ENCODE data around the gene DSTN. TPM values are rescaled to one million over a fixed set of nuclear protein-coding genes. Genes with fewer than 3 reads are reported as not detected.

Gene DSTN
- total RNA-seq, 4 donors from 2014 or later = 166 to 322 (median 242) TPM

- Histone ChIP-seq H3K36me3 (no peaks in the 10 kb centered on the region), H3K4me3 (no peak overlapping the region), H3K9me3 (no peaks in the 10 kb centered on the region), H3K27me3 (no peaks in the 10 kb centered on the region), H3K27ac (no peak overlapping the region), H3K4me1 (no peaks in the 10 kb centered on the region)
- TF ChIP-seq POLR2A (IDR thresholded peaks at IDR 0.05) (no peak), EP300 (IDR thresholded peaks at IDR 0.05) (no peak)
- TF ChIP-seq, protein P1, sequence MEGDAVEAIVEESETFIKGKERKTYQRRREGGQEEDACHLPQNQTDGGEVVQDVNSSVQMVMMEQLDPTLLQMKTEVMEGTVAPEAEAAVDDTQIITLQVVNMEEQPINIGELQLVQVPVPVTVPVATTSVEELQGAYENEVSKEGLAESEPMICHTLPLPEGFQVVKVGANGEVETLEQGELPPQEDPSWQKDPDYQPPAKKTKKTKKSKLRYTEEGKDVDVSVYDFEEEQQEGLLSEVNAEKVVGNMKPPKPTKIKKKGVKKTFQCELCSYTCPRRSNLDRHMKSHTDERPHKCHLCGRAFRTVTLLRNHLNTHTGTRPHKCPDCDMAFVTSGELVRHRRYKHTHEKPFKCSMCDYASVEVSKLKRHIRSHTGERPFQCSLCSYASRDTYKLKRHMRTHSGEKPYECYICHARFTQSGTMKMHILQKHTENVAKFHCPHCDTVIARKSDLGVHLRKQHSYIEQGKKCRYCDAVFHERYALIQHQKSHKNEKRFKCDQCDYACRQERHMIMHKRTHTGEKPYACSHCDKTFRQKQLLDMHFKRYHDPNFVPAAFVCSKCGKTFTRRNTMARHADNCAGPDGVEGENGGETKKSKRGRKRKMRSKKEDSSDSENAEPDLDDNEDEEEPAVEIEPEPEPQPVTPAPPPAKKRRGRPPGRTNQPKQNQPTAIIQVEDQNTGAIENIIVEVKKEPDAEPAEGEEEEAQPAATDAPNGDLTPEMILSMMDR (IDR thresholded peaks at IDR 0.05) = no peak
- no peak for DNase-seq (ENCODE audit: low spot score in 2 of 2)
- WGBS, 2 donors = 75 to 80% methylated on average over 5 of the region's 5 CpGs
Measured at GRCh38 chr20:17525132-17525531, 44.7 kb upstream of the DSTN start.

- Histone ChIP-seq H3K4me3 (no peak overlapping the region), H3K36me3 (no peaks in the 10 kb centered on the region), H3K27ac (no peak overlapping the region), H3K4me1 (peaks cover 0 to 3% (median 0%) of the 10 kb centered on the region in 4 donors), H3K27me3 (no peaks in the 10 kb centered on the region), H3K9me3 (no peaks in the 10 kb centered on the region)
- no peak for TF ChIP-seq EP300 (IDR thresholded peaks at IDR 0.05)
- no peak for TF ChIP-seq POLR2A (IDR thresholded peaks at IDR 0.05)
- TF ChIP-seq, protein P1 (IDR thresholded peaks at IDR 0.05) = no peak
- DNase-seq (ENCODE audit: low spot score in 2 of 2) = no peak
Measured at GRCh38 chr20:17525650-17526049, 44.2 kb upstream of the DSTN start.

DNA sequence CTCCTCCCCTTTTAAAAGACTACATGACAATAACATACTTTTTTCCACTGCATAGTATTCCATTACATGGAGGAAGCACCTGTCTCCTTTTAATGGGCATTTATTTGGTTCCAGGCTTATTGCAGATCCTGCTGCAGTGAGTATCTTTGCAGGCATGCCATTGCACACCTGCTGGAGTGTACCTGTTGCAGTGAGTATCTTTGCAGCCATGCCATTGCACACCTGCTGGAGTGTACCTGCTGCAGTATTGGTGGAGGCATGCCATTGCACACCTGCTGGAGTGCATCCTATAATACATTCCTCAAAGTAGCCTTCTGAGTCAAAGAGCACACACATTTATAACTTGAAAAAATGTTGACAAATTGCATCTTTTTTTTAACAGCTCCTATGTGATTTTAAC is 40.3 kb upstream of the DSTN start:
- no peaks in the 10 kb centered on the region for H3K27me3 ChIP-seq
- no peak for DNase-seq (ENCODE audit: low spot score in 2 of 2)
- H3K9me3 ChIP-seq = no peaks in the 10 kb centered on the region
- TF ChIP-seq, protein P1 (IDR thresholded peaks at IDR 0.05) = no peak
- no peak for TF ChIP-seq EP300 (IDR thresholded peaks at IDR 0.05)
- TF ChIP-seq POLR2A (IDR thresholded peaks at IDR 0.05) = no peak
- peaks cover 0 to 17% (median 2%) of the 10 kb centered on the region in 4 donors for H3K4me1 ChIP-seq
- no peak overlapping the region for H3K4me3 ChIP-seq
- H3K36me3 ChIP-seq = no peaks in the 10 kb centered on the region
- no peak overlapping the region for H3K27ac ChIP-seq

DNA sequence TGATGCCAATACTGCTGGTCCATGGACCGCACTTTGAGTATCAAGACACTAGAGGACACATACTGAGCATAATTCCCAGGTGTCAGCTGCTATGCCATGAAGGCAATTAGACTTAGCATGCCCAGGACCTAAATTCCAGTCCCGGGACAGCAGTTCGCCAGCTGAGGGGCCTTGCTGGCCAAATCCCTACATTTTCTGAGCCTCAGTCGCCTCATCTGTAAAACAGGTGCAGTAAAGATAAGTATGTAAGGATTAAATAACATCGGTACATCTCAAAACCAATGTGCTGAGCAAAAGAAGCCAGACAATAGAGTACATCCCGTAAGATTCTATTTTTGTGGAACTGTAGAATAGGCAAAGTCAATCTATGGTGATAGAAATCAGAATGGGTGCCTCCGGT is 39.7 kb upstream of the DSTN start:
- no peaks in the 10 kb centered on the region for H3K9me3 ChIP-seq
- H3K36me3 ChIP-seq = no peaks in the 10 kb centered on the region
- H3K27ac ChIP-seq = no peak overlapping the region
- no peak for DNase-seq (ENCODE audit: low spot score in 2 of 2)
- no peak overlapping the region for H3K4me3 ChIP-seq
- TF ChIP-seq, protein P1 (IDR thresholded peaks at IDR 0.05) = no peak
- TF ChIP-seq EP300 (IDR thresholded peaks at IDR 0.05) = no peak
- no peak for TF ChIP-seq POLR2A (IDR thresholded peaks at IDR 0.05)
- WGBS, 2 donors = 92 to 94% methylated on average over 7 of the region's 7 CpGs
- H3K4me1 ChIP-seq = peaks cover 0 to 17% (median 2%) of the 10 kb centered on the region in 4 donors
- no peaks in the 10 kb centered on the region for H3K27me3 ChIP-seq

GRCh38 chr20:17530716-17531664 is 38.9 kb upstream of the DSTN start, which contains the start of gene BFSP1:
TSS of gene BFSP1 (minus strand) at chr20:17531379. CDS start at chr20:17531329, 50 bp downstream.
- DNase-seq (ENCODE audit: low spot score in 2 of 2) = no peak
- 1 to 3% methylated on average over 62 to 66 of the region's 111 CpGs for WGBS, 2 donors
- H3K4me3 ChIP-seq = peak within 1 kb of the TSS; percentile 41 to 65 (median 45)
- H3K27me3 ChIP-seq = no peaks in the 10 kb centered on the region
- no peaks in the 10 kb centered on the region for H3K36me3 ChIP-seq
- peaks cover 0 to 17% (median 2%) of the 10 kb centered on the region in 4 donors for H3K4me1 ChIP-seq
- H3K27ac ChIP-seq = peak within 1 kb of the TSS in 2 of 4 donors; percentile 66 to 78
- TF ChIP-seq POLR2A (IDR thresholded peaks at IDR 0.05) = no peak
- TF ChIP-seq EP300 (IDR thresholded peaks at IDR 0.05) = no peak
- TF ChIP-seq, protein P1 (IDR thresholded peaks at IDR 0.05) = no peak
- no peaks in the 10 kb centered on the region for H3K9me3 ChIP-seq

All from tibial nerve (tissue), 4 donors.